ENCODE data around the gene DUSP16.

The DUSP16 gene

GRCh38 chr12:12456637-12457036 lies 106.0 kb downstream of the DUSP16 start:
- Histone ChIP-seq H2AFZ (ENCODE audit: low read length) (no peak overlapping the region), H3K27ac (ENCODE audit: low read length) (no peak overlapping the region), H3K9me3 (replicated peaks; ENCODE audit: insufficient read depth, low read length) (no peaks in the 10 kb centered on the region), H4K20me1 (ENCODE audit: insufficient read depth, low read length) (no peaks in the 10 kb centered on the region), H3K4me1 (ENCODE audit: low read length) (peaks cover 11% of the 10 kb centered on the region; the same call in 1 of the 2 replicates), H3K9ac (ENCODE audit: low read length) (no peak overlapping the region), H3K36me3 (replicated peaks; ENCODE audit: insufficient read depth, low read length) (no peaks in the 10 kb centered on the region), H3F3A (ENCODE audit: insufficient read depth, low read length) (no peaks in the 10 kb centered on the region), H3K4me3 (ENCODE audit: low read length) (no peak overlapping the region), H3K9me2 (replicated peaks; ENCODE audit: insufficient read depth, low read length) (no peaks in the 10 kb centered on the region), H3K79me2 (ENCODE audit: low read length) (no peaks in the 10 kb centered on the region), H3K4me2 (ENCODE audit: low read depth, low read length) (no peak overlapping the region), H3K27me3 (replicated peaks; ENCODE audit: insufficient read depth, low read length) (no peaks in the 10 kb centered on the region)
- no peak for DNase-seq
- TF ChIP-seq EZH2 (optimal IDR thresholded peaks at IDR 0.05; ENCODE audit: low read depth, low read length), result no peak
- no peak for TF ChIP-seq EZH2phosphoT487 (IDR thresholded peaks at IDR 0.05; ENCODE audit: low read length)
- TF ChIP-seq CTCF (IDR thresholded peaks at IDR 0.05; ENCODE audit: low read length), result no peak

- Histone ChIP-seq H3F3A (ENCODE audit: insufficient read depth, low read length) (no peaks in the 10 kb centered on the region), H3K9ac (ENCODE audit: low read length) (no peak overlapping the region), H3K27ac (ENCODE audit: low read length) (no peak overlapping the region), H3K27me3 (replicated peaks; ENCODE audit: insufficient read depth, low read length) (no peaks in the 10 kb centered on the region), H3K4me2 (ENCODE audit: low read depth, low read length) (no peak overlapping the region), H4K20me1 (ENCODE audit: insufficient read depth, low read length) (no peaks in the 10 kb centered on the region), H3K79me2 (ENCODE audit: low read length) (no peaks in the 10 kb centered on the region), H2AFZ (ENCODE audit: low read length) (no peak overlapping the region), H3K9me3 (replicated peaks; ENCODE audit: insufficient read depth, low read length) (no peaks in the 10 kb centered on the region), H3K9me2 (replicated peaks; ENCODE audit: insufficient read depth, low read length) (no peaks in the 10 kb centered on the region), H3K4me3 (ENCODE audit: low read length) (no peak overlapping the region), H3K36me3 (replicated peaks; ENCODE audit: insufficient read depth, low read length) (no peaks in the 10 kb centered on the region), H3K4me1 (ENCODE audit: low read length) (peaks cover 11% of the 10 kb centered on the region; the same call in 1 of the 2 replicates)
- TF ChIP-seq CTCF (IDR thresholded peaks at IDR 0.05; ENCODE audit: low read length) (no peak), EZH2phosphoT487 (IDR thresholded peaks at IDR 0.05; ENCODE audit: low read length) (no peak), EZH2 (optimal IDR thresholded peaks at IDR 0.05; ENCODE audit: low read depth, low read length) (no peak)
- no peak for DNase-seq
Observed at GRCh38 chr12:12454315-12454714, 108.3 kb downstream of the DUSP16 start.

- H3K9me2 ChIP-seq (replicated peaks; ENCODE audit: insufficient read depth, low read length), result no peaks in the 10 kb centered on the region
- H3K79me2 ChIP-seq (ENCODE audit: low read length), result no peaks in the 10 kb centered on the region
- no peaks in the 10 kb centered on the region for H3F3A ChIP-seq (ENCODE audit: insufficient read depth, low read length)
- no peak overlapping the region for H3K4me3 ChIP-seq (ENCODE audit: low read length)
- no peaks in the 10 kb centered on the region for H3K36me3 ChIP-seq (replicated peaks; ENCODE audit: insufficient read depth, low read length)
- H2AFZ ChIP-seq (ENCODE audit: low read length), result no peak overlapping the region
- peaks cover 11% of the 10 kb centered on the region; the same call in 1 of the 2 replicates for H3K4me1 ChIP-seq (ENCODE audit: low read length)
- no peak overlapping the region for H3K9ac ChIP-seq (ENCODE audit: low read length)
- no peaks in the 10 kb centered on the region for H3K9me3 ChIP-seq (replicated peaks; ENCODE audit: insufficient read depth, low read length)
- no peaks in the 10 kb centered on the region for H4K20me1 ChIP-seq (ENCODE audit: insufficient read depth, low read length)
- H3K4me2 ChIP-seq (ENCODE audit: low read depth, low read length), result no peak overlapping the region
- no peak for DNase-seq
- H3K27me3 ChIP-seq (replicated peaks; ENCODE audit: insufficient read depth, low read length), result no peaks in the 10 kb centered on the region
- no peak overlapping the region for H3K27ac ChIP-seq (ENCODE audit: low read length)
- TF ChIP-seq CTCF (IDR thresholded peaks at IDR 0.05; ENCODE audit: low read length) (no peak), EZH2phosphoT487 (IDR thresholded peaks at IDR 0.05; ENCODE audit: low read length) (no peak), EZH2 (optimal IDR thresholded peaks at IDR 0.05; ENCODE audit: low read depth, low read length) (no peak)
Observed at GRCh38 chr12:12453635-12454034, 109.0 kb downstream of the DUSP16 start.

Data from MM.1S (cell line).